GM23338 (cell line): ENCODE measurements around the gene SPECC1. TPM values are rescaled to one million over a fixed set of nuclear protein-coding genes. Genes with fewer than 3 reads are reported as not detected.

Experiments
- ETS1 ChIP-seq: IDR thresholded peaks from 2 replicates; pipeline ENCODE4 v1.6.1; 2016; ENCODE audit warnings: antibody characterized with exemption
- NANOG ChIP-seq: IDR thresholded peaks from 2 replicates; pipeline ENCODE4 v1.6.1; 2016; ENCODE audit warnings: antibody characterized with exemption, borderline replicate concordance
- POLR2AphosphoS5 ChIP-seq: IDR thresholded peaks from 2 replicates; pipeline ENCODE4 v1.6.1; 2016; ENCODE audit warnings: antibody characterized with exemption, low read depth
- ZNF114 ChIP-seq: fragments of 250-450 bp; sonication (Bioruptor Pico); IDR thresholded peaks from 2 replicates; pipeline ENCODE4 v1.5.0; 2020; ENCODE audit warnings: mild to moderate bottlenecking, moderate library complexity
- ZNF331 ChIP-seq: fragments of 250-450 bp; sonication (Bioruptor Pico); IDR thresholded peaks from 2 replicates; pipeline ENCODE4 v1.5.0; 2020; ENCODE audit warnings: low read depth, mild to moderate bottlenecking, moderate library complexity
- polyA plus RNA-seq: library from polyadenylated mRNA; unstranded; fragments of >200 nt; fragmentation: Nextera tagmentation; extraction: Ambion mirVana; gene quantifications from 2 replicates; pipeline ENCODE4 v1.2.1, GENCODE V29; 2016
- total RNA-seq: library from RNA; depleted of rRNA; stranded (reverse); fragments of >200 nt; shearing (Covaris generic); gene quantifications from 2 replicates; pipeline ENCODE4 v1.2.3, GENCODE V29; 2014
- TF ChIP-seq, protein P1 (sequence below): fragments of 250-450 bp; sonication (Bioruptor Pico); IDR thresholded peaks from 2 replicates; pipeline ENCODE4 v1.5.0; 2020; ENCODE audit warnings: mild to moderate bottlenecking, moderate library complexity
- TF ChIP-seq, protein P2 (sequence below), 2 experiments: fragments of 200-600 bp in 1 of 2; sonication (generic) in 1 of 2; conservative IDR thresholded peaks; 2 replicates each; pipeline versions ENCODE4 v1.5.1 to v1.6.1; 2016 to 2017; ENCODE audit warnings: antibody characterized with exemption in 2 of 2, low read depth in 2 of 2, mild to moderate bottlenecking in 2 of 2, moderate library complexity in 1 of 2

Gene SPECC1
- total and polyA plus RNA-seq, 2 experiments from 2014 or later = 42.6 to 101 TPM

GRCh38 chr17:20092261-20092867, 83.2 kb downstream of the SPECC1 start (continued):
- TF ChIP-seq, protein P1, sequence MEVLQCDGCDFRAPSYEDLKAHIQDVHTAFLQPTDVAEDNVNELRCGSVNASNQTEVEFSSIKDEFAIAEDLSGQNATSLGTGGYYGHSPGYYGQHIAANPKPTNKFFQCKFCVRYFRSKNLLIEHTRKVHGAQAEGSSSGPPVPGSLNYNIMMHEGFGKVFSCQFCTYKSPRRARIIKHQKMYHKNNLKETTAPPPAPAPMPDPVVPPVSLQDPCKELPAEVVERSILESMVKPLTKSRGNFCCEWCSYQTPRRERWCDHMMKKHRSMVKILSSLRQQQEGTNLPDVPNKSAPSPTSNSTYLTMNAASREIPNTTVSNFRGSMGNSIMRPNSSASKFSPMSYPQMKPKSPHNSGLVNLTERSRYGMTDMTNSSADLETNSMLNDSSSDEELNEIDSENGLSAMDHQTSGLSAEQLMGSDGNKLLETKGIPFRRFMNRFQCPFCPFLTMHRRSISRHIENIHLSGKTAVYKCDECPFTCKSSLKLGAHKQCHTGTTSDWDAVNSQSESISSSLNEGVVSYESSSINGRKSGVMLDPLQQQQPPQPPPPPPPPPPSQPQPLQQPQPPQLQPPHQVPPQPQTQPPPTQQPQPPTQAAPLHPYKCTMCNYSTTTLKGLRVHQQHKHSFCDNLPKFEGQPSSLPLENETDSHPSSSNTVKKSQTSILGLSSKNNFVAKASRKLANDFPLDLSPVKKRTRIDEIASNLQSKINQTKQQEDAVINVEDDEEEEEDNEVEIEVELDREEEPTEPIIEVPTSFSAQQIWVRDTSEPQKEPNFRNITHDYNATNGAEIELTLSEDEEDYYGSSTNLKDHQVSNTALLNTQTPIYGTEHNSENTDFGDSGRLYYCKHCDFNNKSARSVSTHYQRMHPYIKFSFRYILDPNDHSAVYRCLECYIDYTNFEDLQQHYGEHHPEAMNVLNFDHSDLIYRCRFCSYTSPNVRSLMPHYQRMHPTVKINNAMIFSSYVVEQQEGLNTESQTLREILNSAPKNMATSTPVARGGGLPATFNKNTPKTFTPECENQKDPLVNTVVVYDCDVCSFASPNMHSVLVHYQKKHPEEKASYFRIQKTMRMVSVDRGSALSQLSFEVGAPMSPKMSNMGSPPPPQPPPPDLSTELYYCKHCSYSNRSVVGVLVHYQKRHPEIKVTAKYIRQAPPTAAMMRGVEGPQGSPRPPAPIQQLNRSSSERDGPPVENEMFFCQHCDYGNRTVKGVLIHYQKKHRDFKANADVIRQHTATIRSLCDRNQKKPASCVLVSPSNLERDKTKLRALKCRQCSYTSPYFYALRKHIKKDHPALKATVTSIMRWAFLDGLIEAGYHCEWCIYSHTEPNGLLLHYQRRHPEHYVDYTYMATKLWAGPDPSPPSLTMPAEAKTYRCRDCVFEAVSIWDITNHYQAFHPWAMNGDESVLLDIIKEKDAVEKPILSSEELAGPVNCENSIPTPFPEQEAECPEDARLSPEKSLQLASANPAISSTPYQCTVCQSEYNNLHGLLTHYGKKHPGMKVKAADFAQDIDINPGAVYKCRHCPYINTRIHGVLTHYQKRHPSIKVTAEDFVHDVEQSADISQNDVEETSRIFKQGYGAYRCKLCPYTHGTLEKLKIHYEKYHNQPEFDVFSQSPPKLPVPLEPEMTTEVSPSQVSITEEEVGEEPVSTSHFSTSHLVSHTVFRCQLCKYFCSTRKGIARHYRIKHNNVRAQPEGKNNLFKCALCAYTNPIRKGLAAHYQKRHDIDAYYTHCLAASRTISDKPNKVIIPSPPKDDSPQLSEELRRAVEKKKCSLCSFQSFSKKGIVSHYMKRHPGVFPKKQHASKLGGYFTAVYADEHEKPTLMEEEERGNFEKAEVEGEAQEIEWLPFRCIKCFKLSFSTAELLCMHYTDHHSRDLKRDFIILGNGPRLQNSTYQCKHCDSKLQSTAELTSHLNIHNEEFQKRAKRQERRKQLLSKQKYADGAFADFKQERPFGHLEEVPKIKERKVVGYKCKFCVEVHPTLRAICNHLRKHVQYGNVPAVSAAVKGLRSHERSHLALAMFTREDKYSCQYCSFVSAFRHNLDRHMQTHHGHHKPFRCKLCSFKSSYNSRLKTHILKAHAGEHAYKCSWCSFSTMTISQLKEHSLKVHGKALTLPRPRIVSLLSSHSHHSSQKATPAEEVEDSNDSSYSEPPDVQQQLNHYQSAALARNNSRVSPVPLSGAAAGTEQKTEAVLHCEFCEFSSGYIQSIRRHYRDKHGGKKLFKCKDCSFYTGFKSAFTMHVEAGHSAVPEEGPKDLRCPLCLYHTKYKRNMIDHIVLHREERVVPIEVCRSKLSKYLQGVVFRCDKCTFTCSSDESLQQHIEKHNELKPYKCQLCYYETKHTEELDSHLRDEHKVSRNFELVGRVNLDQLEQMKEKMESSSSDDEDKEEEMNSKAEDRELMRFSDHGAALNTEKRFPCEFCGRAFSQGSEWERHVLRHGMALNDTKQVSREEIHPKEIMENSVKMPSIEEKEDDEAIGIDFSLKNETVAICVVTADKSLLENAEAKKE (CRISPR knock-in tag) = no peak
- TF ChIP-seq NANOG = no peak
- no peak for TF ChIP-seq ETS1
- TF ChIP-seq, protein P2, sequence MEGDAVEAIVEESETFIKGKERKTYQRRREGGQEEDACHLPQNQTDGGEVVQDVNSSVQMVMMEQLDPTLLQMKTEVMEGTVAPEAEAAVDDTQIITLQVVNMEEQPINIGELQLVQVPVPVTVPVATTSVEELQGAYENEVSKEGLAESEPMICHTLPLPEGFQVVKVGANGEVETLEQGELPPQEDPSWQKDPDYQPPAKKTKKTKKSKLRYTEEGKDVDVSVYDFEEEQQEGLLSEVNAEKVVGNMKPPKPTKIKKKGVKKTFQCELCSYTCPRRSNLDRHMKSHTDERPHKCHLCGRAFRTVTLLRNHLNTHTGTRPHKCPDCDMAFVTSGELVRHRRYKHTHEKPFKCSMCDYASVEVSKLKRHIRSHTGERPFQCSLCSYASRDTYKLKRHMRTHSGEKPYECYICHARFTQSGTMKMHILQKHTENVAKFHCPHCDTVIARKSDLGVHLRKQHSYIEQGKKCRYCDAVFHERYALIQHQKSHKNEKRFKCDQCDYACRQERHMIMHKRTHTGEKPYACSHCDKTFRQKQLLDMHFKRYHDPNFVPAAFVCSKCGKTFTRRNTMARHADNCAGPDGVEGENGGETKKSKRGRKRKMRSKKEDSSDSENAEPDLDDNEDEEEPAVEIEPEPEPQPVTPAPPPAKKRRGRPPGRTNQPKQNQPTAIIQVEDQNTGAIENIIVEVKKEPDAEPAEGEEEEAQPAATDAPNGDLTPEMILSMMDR (conservative IDR thresholded peaks at IDR 0.05; ENCODE audit: low read depth in 2 of 2) = no peak
- TF ChIP-seq POLR2AphosphoS5 = no peak
- no peak for TF ChIP-seq ZNF331 (CRISPR knock-in tag)
- no peak for TF ChIP-seq ZNF114 (CRISPR knock-in tag)
